ENCODE measurements around the gene C9orf43. TPM values are rescaled to one million over a fixed set of nuclear protein-coding genes. Genes with fewer than 3 reads are reported as not detected.

C9orf43 gene
- total and polyA plus RNA-seq, 9 of the 15 experiments (the other 6 are each of a cell fraction or from before 2014, with no cell fraction given): 0.21 to 0.58 (median 0.33) TPM

- TF ChIP-seq ZNF655 (CRISPR knock-in tag; IDR thresholded peaks at IDR 0.05) (no peak), ZNF316 (IDR thresholded peaks at IDR 0.05) (peak; percentile 98), DPF2 (IDR thresholded peaks at IDR 0.05) (0 out of 2 replicates have a peak, but pooled peaks have one; percentile 28), ZNF609 (CRISPR knock-in tag; IDR thresholded peaks at IDR 0.05; ENCODE audit: borderline replicate concordance) (no peak), USF2 (CRISPR knock-in tag; IDR thresholded peaks at IDR 0.05) (no peak), TFAP4 (CRISPR knock-in tag; IDR thresholded peaks at IDR 0.05; ENCODE audit: borderline replicate concordance) (no peak), ZZZ3 (IDR thresholded peaks at IDR 0.05) (no peak), ZBTB2 (IDR thresholded peaks at IDR 0.05) (0 out of 2 replicates have a peak, but pooled peaks have one; percentile 25), ZNF282 (CRISPR knock-in tag; IDR thresholded peaks at IDR 0.05) (no peak), ZNF280A (IDR thresholded peaks at IDR 0.05; ENCODE audit: low read depth, partially characterized antibody) (no peak), PCBP1 (IDR thresholded peaks at IDR 0.05; ENCODE audit: low read depth, low read length, poor library complexity, severe bottlenecking) (no peak)
These were observed 29.6 kb upstream of the C9orf43 start (continued) for GRCh38 chr9:113380869-113381378.
